NCI-H446 (cell line): ENCODE measurements around the gene HOXA6.

Experiments
- DNase-seq, 2 experiments: peaks; one replicate each; lab custom pipeline; 2025; lab: John Stamatoyannopoulos, UW

HOXA6 gene

GRCh38 chr7:27121684-27122076 lies 25.9 kb downstream of the HOXA6 start:
- no peak for DNase-seq

GRCh38 chr7:27119412-27119911 lies 28.1 kb downstream of the HOXA6 start:
- no peak for DNase-seq

- no peak for DNase-seq
Measured at GRCh38 chr7:27118580-27118979, 29.0 kb downstream of the HOXA6 start.

- DNase-seq = no peak
Measured at GRCh38 chr7:27117887-27118491, 29.6 kb downstream of the HOXA6 start.

GRCh38 chr7:27116962-27117886 lies 30.4 kb downstream of the HOXA6 start:
- DNase-seq = no peak

GRCh38 chr7:27116031-27116961 lies 31.3 kb downstream of the HOXA6 start:
- DNase-seq = no peak

- no peak for DNase-seq
Measured at GRCh38 chr7:27115221-27116026, 32.1 kb downstream of the HOXA6 start.

- no peak for DNase-seq
Measured at GRCh38 chr7:27114881-27115220, 32.7 kb downstream of the HOXA6 start.

GRCh38 chr7:27113991-27114769 lies 33.4 kb downstream of the HOXA6 start:
- DNase-seq = no peak

- no peak for DNase-seq
Measured at GRCh38 chr7:27112955-27113949, 34.3 kb downstream of the HOXA6 start.

- DNase-seq = no peak
Measured at GRCh38 chr7:27112361-27112760, 35.2 kb downstream of the HOXA6 start.

- no peak for DNase-seq
Measured at GRCh38 chr7:27111751-27112277, 35.8 kb downstream of the HOXA6 start.

- no peak for DNase-seq
Measured at GRCh38 chr7:27111042-27111750, 36.4 kb downstream of the HOXA6 start.

GRCh38 chr7:27110186-27111031 lies 37.2 kb downstream of the HOXA6 start:
- no peak for DNase-seq

GRCh38 chr7:27109466-27110185 lies 37.9 kb downstream of the HOXA6 start:
- no peak for DNase-seq

GRCh38 chr7:27108390-27109127 lies 39.0 kb downstream of the HOXA6 start:
- DNase-seq = no peak
